ENCODE results near the gene ALKBH3.

- TF ChIP-seq, protein P1, sequence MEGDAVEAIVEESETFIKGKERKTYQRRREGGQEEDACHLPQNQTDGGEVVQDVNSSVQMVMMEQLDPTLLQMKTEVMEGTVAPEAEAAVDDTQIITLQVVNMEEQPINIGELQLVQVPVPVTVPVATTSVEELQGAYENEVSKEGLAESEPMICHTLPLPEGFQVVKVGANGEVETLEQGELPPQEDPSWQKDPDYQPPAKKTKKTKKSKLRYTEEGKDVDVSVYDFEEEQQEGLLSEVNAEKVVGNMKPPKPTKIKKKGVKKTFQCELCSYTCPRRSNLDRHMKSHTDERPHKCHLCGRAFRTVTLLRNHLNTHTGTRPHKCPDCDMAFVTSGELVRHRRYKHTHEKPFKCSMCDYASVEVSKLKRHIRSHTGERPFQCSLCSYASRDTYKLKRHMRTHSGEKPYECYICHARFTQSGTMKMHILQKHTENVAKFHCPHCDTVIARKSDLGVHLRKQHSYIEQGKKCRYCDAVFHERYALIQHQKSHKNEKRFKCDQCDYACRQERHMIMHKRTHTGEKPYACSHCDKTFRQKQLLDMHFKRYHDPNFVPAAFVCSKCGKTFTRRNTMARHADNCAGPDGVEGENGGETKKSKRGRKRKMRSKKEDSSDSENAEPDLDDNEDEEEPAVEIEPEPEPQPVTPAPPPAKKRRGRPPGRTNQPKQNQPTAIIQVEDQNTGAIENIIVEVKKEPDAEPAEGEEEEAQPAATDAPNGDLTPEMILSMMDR (IDR thresholded peaks at IDR 0.05) = no peak
- no peak for TF ChIP-seq EZH2 (IDR thresholded peaks at IDR 0.05)
Observed at GRCh38 chr11:43936076-43936475, 55.4 kb downstream of the ALKBH3 start.
